Peyer's patch (tissue), 4 donors: ENCODE data around the gene PTP4A1. TPM values are rescaled to one million over a fixed set of nuclear protein-coding genes. Genes with fewer than 3 reads are reported as not detected.
A peak's percentile ranks its signal among the peaks of the same experiment; 100 is the strongest.

ENCODE experiments used
- DNase-seq, 3 donors: peaks; one replicate each; pipeline ENCODE4 v3.0.0-alpha.2; 2017 to 2019
- H3K27ac ChIP-seq, 4 donors: fragments of 200-600 bp; sonication (generic); one replicate each; pipeline ENCODE4 v1.5.1; 2016 to 2019
- H3K27me3 ChIP-seq, 2 donors: fragments of 200-600 bp; sonication (generic); one replicate each; pipeline ENCODE4 v1.5.1; 2019
- H3K36me3 ChIP-seq, 3 donors: fragments of 200-600 bp; sonication (generic); one replicate each; pipeline ENCODE4 v1.5.1; 2016 to 2019
- H3K4me1 ChIP-seq, 4 donors: fragments of 200-600 bp; sonication (generic); one replicate each; pipeline ENCODE4 v1.5.1; 2016 to 2019
- H3K4me3 ChIP-seq, 4 donors: fragments of 200-600 bp; sonication (generic); 1 replicate in 3 of 4; 2 replicates in 1 of 4; pipeline ENCODE4 v1.5.1; 2016 to 2019; ENCODE audit warnings: mild to moderate bottlenecking in 1 of 4
- H3K9me3 ChIP-seq, 4 donors: fragments of 200-600 bp; sonication (generic); one replicate each; pipeline ENCODE4 v1.5.1; 2016 to 2019; ENCODE audit warnings: mild to moderate bottlenecking in 1 of 4
- CTCF ChIP-seq, 6 experiments: fragments of 450-650 bp in 4 of 6; fragments of 200-600 bp in 2 of 6; sonication (generic) in 1 of 6; IDR thresholded peaks; one replicate each; pipeline ENCODE4 v1.5.1; 2017 to 2019; ENCODE audit warnings: antibody characterized with exemption in 6 of 6, mild to moderate bottlenecking in 3 of 6, moderate library complexity in 1 of 6
- POLR2A ChIP-seq, 2 donors: fragments of 450-650 bp; IDR thresholded peaks; one replicate each; pipeline ENCODE4 v1.5.1; 2017; ENCODE audit warnings: antibody characterized with exemption in 2 of 2, mild to moderate bottlenecking in 2 of 2, moderate library complexity in 2 of 2
- total RNA-seq, 4 donors: library from RNA; depleted of rRNA; stranded (reverse); fragments of >200 nt; gene quantifications; one replicate each; pipeline ENCODE4 v1.1.0, GENCODE V29; 2016

Gene PTP4A1
- total RNA-seq, 4 donors from 2014 or later = 23.1 to 40.5 (median 34.9) TPM

- TF ChIP-seq POLR2A (IDR thresholded peaks at IDR 0.05) (no peak), CTCF (IDR thresholded peaks at IDR 0.05) (no peak)
- Histone ChIP-seq H3K27ac (peak overlapping the region in 1 of 4 donors; percentile 46), H3K4me3 (no peak overlapping the region), H3K36me3 (no peaks in the 10 kb centered on the region), H3K4me1 (peaks cover 0 to 5% (median 0%) of the 10 kb centered on the region in 4 donors), H3K9me3 (no peaks in the 10 kb centered on the region), H3K27me3 (no peaks in the 10 kb centered on the region)
- DNase-seq = peak in 1 of 3 donors; percentile 74
Measured at GRCh38 chr6:63527658-63528514, 44.4 kb upstream of the PTP4A1 start.

GRCh38 chr6:63529498-63529897, 42.8 kb upstream of the PTP4A1 start:
- no peak overlapping the region for H3K4me3 ChIP-seq
- no peak for TF ChIP-seq CTCF (IDR thresholded peaks at IDR 0.05)
- TF ChIP-seq POLR2A (IDR thresholded peaks at IDR 0.05) = no peak
- H3K4me1 ChIP-seq = peaks cover 0 to 5% (median 0%) of the 10 kb centered on the region in 4 donors
- H3K27me3 ChIP-seq = no peaks in the 10 kb centered on the region
- H3K36me3 ChIP-seq = no peaks in the 10 kb centered on the region
- no peaks in the 10 kb centered on the region for H3K9me3 ChIP-seq
- no peak overlapping the region for H3K27ac ChIP-seq
- no peak for DNase-seq

GRCh38 chr6:63530182-63530581, 42.1 kb upstream of the PTP4A1 start:
- no peak for DNase-seq
- TF ChIP-seq CTCF (IDR thresholded peaks at IDR 0.05) (no peak), POLR2A (IDR thresholded peaks at IDR 0.05) (no peak)
- H3K9me3 ChIP-seq = no peaks in the 10 kb centered on the region
- H3K36me3 ChIP-seq = no peaks in the 10 kb centered on the region
- H3K27me3 ChIP-seq = no peaks in the 10 kb centered on the region
- H3K4me1 ChIP-seq = peaks cover 0 to 5% (median 0%) of the 10 kb centered on the region in 4 donors
- H3K4me3 ChIP-seq = no peak overlapping the region
- H3K27ac ChIP-seq = no peak overlapping the region

GRCh38 chr6:63530991-63531390, 41.3 kb upstream of the PTP4A1 start:
- H3K27me3 ChIP-seq = no peaks in the 10 kb centered on the region
- H3K9me3 ChIP-seq = no peaks in the 10 kb centered on the region
- no peak for DNase-seq
- H3K27ac ChIP-seq = no peak overlapping the region
- no peaks in the 10 kb centered on the region for H3K36me3 ChIP-seq
- TF ChIP-seq CTCF (IDR thresholded peaks at IDR 0.05) (no peak), POLR2A (IDR thresholded peaks at IDR 0.05) (no peak)
- H3K4me1 ChIP-seq = peaks cover 0 to 5% (median 0%) of the 10 kb centered on the region in 4 donors
- H3K4me3 ChIP-seq = no peak overlapping the region

GRCh38 chr6:63533026-63533425, 39.3 kb upstream of the PTP4A1 start:
- no peaks in the 10 kb centered on the region for H3K36me3 ChIP-seq
- peaks cover 0 to 2% (median 0%) of the 10 kb centered on the region in 4 donors for H3K4me1 ChIP-seq
- H3K4me3 ChIP-seq = no peak overlapping the region
- no peak for TF ChIP-seq POLR2A (IDR thresholded peaks at IDR 0.05)
- TF ChIP-seq CTCF (IDR thresholded peaks at IDR 0.05) = no peak
- H3K27ac ChIP-seq = no peak overlapping the region
- no peaks in the 10 kb centered on the region for H3K27me3 ChIP-seq
- DNase-seq = no peak
- no peaks in the 10 kb centered on the region for H3K9me3 ChIP-seq
